Measurements from ENCODE around the gene CACNG6. TPM values are rescaled to one million over a fixed set of nuclear protein-coding genes. Genes with fewer than 3 reads are reported as not detected.

Gene CACNG6
- polyA plus RNA-seq, 1 of the 3 experiments (the other 2 are of a cell fraction): 1.2 TPM

DNA sequence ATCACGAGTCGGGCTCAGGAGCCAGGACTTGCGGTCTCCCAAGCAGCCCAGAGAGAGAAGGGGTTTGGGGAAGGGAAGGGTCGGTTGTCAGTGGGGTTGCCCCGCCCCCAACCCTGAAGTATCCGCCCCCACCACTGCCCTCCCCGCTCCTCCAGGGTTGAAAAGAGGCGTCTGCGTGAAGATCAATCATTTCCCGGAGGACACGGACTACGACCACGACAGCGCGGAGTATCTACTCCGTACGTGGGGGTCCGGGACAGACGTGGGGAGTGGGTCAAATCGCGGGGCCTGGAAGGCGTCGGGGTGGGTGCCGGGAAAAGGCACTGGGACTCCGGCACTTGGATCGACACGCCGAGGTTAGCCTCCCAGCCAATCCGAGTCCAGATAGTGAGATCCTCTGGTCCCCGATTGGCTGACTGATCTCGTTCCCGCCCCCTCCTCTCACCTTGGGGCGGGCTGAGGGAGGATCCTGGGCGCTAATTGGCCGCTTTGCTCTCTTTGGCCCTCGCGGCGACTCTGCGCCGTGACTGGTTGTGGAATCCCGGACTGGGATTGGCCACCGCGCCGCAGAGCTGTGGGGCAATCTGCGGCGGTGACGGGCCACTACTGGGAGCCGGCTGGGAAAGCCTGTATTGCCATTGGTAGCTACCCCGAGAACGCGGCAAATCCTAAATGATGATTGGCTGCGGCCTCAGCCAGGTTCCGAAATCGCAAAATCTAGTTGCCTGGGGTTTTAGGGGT lies 13.3 kb upstream of the CACNG6 start:
- ChIA-PET POLR2A (no interaction called here), CTCF (no interaction called here)
- Histone ChIP-seq H2AFZ (ENCODE audit: low read depth) (peak overlapping the region; percentile 84; the same call in 1 of the 2 replicates), H3K4me1 (ENCODE audit: control insufficient read depth in 1 of 2, insufficient read depth in 2 of 2, low read depth in 1 of 2, low read length in 1 of 2) (peaks cover 7 to 23% of the 10 kb centered on the region in 2 experiments; a peak in 3 of 4 replicates), H3K9me2 (no peaks in the 10 kb centered on the region), H3K4me2 (peak overlapping the region; percentile 78), H3K27ac (ENCODE audit: low read depth in 2 of 2, low read length in 1 of 2) (peak overlapping the region; percentile 81 to 90), H3F3A (replicated peaks; ENCODE audit: insufficient read depth) (peaks cover 32% of the 10 kb centered on the region), H3K9me3 (no peaks in the 10 kb centered on the region), H3K27me3 (ENCODE audit: insufficient read depth) (no peaks in the 10 kb centered on the region), H3K4me3 (ENCODE audit: low read depth in 2 of 2, low read length in 1 of 2) (peak overlapping the region; percentile 49 to 60), H4K20me1 (ENCODE audit: insufficient read depth) (no peaks in the 10 kb centered on the region), H3K9ac (peak overlapping the region; percentile 33; the same call in 1 of the 2 replicates), H3K36me3 (replicated peaks in 1 of 2; ENCODE audit: control insufficient read depth in 1 of 2, insufficient read depth in 2 of 2, low read length in 1 of 2) (no peaks in the 10 kb centered on the region), H3K79me2 (ENCODE audit: insufficient read depth) (peaks cover 11% of the 10 kb centered on the region)
- DNase-seq: peak; percentile 93
- under 1% methylated on average over 19 of the region's 54 CpGs for WGBS (ENCODE audit: low lambda C conversion rate)
- TF ChIP-seq NRF1 (IDR thresholded peaks at IDR 0.05; ENCODE audit: low read depth, low read length) (0 out of 2 replicates have a peak, but pooled peaks have one; percentile 26), FOXJ3 (CRISPR knock-in tag; IDR thresholded peaks at IDR 0.05) (0 out of 2 replicates have a peak, but pooled peaks have one; percentile 43), NFIC (IDR thresholded peaks at IDR 0.05; ENCODE audit: borderline replicate concordance) (no peak), FOSL2 (IDR thresholded peaks at IDR 0.05; ENCODE audit: borderline replicate concordance, low read depth) (no peak), EZH2phosphoT487 (IDR thresholded peaks at IDR 0.05; ENCODE audit: borderline replicate concordance, low read depth) (no peak), SMC3 (IDR thresholded peaks at IDR 0.05; ENCODE audit: low read depth, low read length) (no peak), TEAD4 (IDR thresholded peaks at IDR 0.05; ENCODE audit: borderline replicate concordance, insufficient read depth) (no peak), POLR2AphosphoS5 (IDR thresholded peaks at IDR 0.05; ENCODE audit: low read depth, low read length) (peak; percentile 52), GABPA (IDR thresholded peaks at IDR 0.05; ENCODE audit: low read depth) (peak; percentile 49; the same call in 1 of the 2 replicates), SIN3A (IDR thresholded peaks at IDR 0.05; ENCODE audit: borderline replicate concordance, low read depth, low read length) (no peak), EP300 (IDR thresholded peaks at IDR 0.05; ENCODE audit: borderline replicate concordance in 1 of 2, low read depth in 1 of 2, low read length in 1 of 2) (peak in 1 of 2 experiments; percentile 56; a peak in 2 of 4 replicates), ELF1 (IDR thresholded peaks at IDR 0.05) (peak; percentile 32; the same call in 1 of the 2 replicates), GATA2 (CRISPR knock-in tag; IDR thresholded peaks at IDR 0.05) (no peak), TCF12 (IDR thresholded peaks at IDR 0.05) (no peak; the same call in 1 of the 2 replicates), MXI1 (IDR thresholded peaks at IDR 0.05; ENCODE audit: low read depth, low read length) (peak; percentile 44; the same call in 1 of the 2 replicates), MEF2A (IDR thresholded peaks at IDR 0.05; ENCODE audit: borderline replicate concordance, low read depth) (no peak), RCOR1 (IDR thresholded peaks at IDR 0.05; ENCODE audit: low read length) (no peak), JUND (IDR thresholded peaks at IDR 0.05) (no peak; the same call in 1 of the 2 replicates), RAD21 (IDR thresholded peaks at IDR 0.05; ENCODE audit: low read length) (no peak), RXRA (IDR thresholded peaks at IDR 0.05; ENCODE audit: borderline replicate concordance, low read depth) (no peak)
- TF ChIP-seq, protein P1, sequence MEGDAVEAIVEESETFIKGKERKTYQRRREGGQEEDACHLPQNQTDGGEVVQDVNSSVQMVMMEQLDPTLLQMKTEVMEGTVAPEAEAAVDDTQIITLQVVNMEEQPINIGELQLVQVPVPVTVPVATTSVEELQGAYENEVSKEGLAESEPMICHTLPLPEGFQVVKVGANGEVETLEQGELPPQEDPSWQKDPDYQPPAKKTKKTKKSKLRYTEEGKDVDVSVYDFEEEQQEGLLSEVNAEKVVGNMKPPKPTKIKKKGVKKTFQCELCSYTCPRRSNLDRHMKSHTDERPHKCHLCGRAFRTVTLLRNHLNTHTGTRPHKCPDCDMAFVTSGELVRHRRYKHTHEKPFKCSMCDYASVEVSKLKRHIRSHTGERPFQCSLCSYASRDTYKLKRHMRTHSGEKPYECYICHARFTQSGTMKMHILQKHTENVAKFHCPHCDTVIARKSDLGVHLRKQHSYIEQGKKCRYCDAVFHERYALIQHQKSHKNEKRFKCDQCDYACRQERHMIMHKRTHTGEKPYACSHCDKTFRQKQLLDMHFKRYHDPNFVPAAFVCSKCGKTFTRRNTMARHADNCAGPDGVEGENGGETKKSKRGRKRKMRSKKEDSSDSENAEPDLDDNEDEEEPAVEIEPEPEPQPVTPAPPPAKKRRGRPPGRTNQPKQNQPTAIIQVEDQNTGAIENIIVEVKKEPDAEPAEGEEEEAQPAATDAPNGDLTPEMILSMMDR (IDR thresholded peaks at IDR 0.05): no peak
- TF ChIP-seq, protein P2, sequence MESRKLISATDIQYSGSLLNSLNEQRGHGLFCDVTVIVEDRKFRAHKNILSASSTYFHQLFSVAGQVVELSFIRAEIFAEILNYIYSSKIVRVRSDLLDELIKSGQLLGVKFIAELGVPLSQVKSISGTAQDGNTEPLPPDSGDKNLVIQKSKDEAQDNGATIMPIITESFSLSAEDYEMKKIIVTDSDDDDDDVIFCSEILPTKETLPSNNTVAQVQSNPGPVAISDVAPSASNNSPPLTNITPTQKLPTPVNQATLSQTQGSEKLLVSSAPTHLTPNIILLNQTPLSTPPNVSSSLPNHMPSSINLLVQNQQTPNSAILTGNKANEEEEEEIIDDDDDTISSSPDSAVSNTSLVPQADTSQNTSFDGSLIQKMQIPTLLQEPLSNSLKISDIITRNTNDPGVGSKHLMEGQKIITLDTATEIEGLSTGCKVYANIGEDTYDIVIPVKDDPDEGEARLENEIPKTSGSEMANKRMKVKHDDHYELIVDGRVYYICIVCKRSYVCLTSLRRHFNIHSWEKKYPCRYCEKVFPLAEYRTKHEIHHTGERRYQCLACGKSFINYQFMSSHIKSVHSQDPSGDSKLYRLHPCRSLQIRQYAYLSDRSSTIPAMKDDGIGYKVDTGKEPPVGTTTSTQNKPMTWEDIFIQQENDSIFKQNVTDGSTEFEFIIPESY (IDR thresholded peaks at IDR 0.05; ENCODE audit: borderline replicate concordance, low read depth): peak; percentile 19; the same call in 1 of the 2 replicates
- TF ChIP-seq, protein P3, sequence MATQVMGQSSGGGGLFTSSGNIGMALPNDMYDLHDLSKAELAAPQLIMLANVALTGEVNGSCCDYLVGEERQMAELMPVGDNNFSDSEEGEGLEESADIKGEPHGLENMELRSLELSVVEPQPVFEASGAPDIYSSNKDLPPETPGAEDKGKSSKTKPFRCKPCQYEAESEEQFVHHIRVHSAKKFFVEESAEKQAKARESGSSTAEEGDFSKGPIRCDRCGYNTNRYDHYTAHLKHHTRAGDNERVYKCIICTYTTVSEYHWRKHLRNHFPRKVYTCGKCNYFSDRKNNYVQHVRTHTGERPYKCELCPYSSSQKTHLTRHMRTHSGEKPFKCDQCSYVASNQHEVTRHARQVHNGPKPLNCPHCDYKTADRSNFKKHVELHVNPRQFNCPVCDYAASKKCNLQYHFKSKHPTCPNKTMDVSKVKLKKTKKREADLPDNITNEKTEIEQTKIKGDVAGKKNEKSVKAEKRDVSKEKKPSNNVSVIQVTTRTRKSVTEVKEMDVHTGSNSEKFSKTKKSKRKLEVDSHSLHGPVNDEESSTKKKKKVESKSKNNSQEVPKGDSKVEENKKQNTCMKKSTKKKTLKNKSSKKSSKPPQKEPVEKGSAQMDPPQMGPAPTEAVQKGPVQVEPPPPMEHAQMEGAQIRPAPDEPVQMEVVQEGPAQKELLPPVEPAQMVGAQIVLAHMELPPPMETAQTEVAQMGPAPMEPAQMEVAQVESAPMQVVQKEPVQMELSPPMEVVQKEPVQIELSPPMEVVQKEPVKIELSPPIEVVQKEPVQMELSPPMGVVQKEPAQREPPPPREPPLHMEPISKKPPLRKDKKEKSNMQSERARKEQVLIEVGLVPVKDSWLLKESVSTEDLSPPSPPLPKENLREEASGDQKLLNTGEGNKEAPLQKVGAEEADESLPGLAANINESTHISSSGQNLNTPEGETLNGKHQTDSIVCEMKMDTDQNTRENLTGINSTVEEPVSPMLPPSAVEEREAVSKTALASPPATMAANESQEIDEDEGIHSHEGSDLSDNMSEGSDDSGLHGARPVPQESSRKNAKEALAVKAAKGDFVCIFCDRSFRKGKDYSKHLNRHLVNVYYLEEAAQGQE (IDR thresholded peaks at IDR 0.05; ENCODE audit: low read depth, low read length): no peak
- TF ChIP-seq, protein P4, sequence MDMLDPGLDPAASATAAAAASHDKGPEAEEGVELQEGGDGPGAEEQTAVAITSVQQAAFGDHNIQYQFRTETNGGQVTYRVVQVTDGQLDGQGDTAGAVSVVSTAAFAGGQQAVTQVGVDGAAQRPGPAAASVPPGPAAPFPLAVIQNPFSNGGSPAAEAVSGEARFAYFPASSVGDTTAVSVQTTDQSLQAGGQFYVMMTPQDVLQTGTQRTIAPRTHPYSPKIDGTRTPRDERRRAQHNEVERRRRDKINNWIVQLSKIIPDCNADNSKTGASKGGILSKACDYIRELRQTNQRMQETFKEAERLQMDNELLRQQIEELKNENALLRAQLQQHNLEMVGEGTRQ (IDR thresholded peaks at IDR 0.05; ENCODE audit: borderline replicate concordance, low read depth, low read length): no peak
- TF ChIP-seq, protein P5, sequence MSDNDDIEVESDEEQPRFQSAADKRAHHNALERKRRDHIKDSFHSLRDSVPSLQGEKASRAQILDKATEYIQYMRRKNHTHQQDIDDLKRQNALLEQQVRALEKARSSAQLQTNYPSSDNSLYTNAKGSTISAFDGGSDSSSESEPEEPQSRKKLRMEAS (IDR thresholded peaks at IDR 0.05; ENCODE audit: low read depth): peak; percentile 73

Data from SK-N-SH (cell line).